Measurements from ENCODE around the gene AKIRIN1. TPM values are rescaled to one million over a fixed set of nuclear protein-coding genes. Genes with fewer than 3 reads are reported as not detected.

Gene AKIRIN1
- total and polyA plus RNA-seq, 2 donors (not counting 1 experiment from before 2014, with no cell fraction given): 41.0 to 66.7 TPM

DNA sequence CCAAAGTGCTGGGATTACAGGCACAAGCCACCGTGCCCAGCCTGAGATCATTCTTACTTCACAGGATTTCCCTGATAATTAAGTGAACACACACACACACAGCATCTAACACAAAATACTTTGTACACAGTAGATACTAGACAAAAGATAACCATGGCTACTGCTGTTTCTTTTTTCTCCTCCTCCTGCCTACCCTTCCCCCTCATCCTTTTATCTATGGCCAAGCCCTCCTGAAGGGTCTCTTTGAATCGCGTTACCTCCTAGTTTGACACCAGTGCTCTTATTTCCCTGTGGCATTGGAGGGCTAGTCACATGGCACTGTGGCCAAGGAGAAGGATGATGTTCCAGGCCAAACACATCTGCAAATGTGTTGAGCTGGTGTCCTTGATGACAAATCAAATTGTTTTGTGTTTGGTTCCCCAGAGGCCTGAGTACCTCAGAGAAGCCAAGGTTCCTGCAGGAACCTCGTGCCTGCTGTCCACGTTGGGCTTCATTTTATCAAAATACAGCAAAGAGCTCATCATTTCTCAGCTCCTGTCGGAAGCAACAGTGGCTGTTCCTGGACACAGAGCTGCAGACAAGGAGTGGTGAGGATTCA is 55.6 kb downstream of the AKIRIN1 start:
- Histone ChIP-seq H4K20me1 (ENCODE audit: control insufficient read depth, extremely low read depth, insufficient read depth, low read length) (no peaks in the 10 kb centered on the region), H2AFZ (ENCODE audit: low read length) (no peak overlapping the region), H3K4me2 (ENCODE audit: extremely low read depth, insufficient read depth, low read length) (no peak overlapping the region), H3K27me3 (ENCODE audit: control insufficient read depth, insufficient read depth, low read length) (no peaks in the 10 kb centered on the region), H3K79me2 (ENCODE audit: control insufficient read depth, insufficient read depth, low read length) (no peaks in the 10 kb centered on the region), H3K36me3 (ENCODE audit: control insufficient read depth, insufficient read depth, low read length) (peaks cover 4% of the 10 kb centered on the region), H3K4me1 (ENCODE audit: control insufficient read depth, extremely low read depth, insufficient read depth, low read length) (peaks cover 6% of the 10 kb centered on the region), H3K27ac (ENCODE audit: insufficient read depth, low read length) (peak overlapping the region; percentile 63), H3K9ac (ENCODE audit: insufficient read depth, low read length) (no peak overlapping the region), H3K9me3 (ENCODE audit: control insufficient read depth, insufficient read depth, low read depth, low read length) (no peaks in the 10 kb centered on the region), H3K4me3 (replicated peaks in 1 of 4; ENCODE audit: control extremely low read depth in 1 of 4, insufficient read depth in 1 of 4, low read depth in 3 of 4, low read length in 4 of 4) (no peak overlapping the region)
- DNase-seq (ENCODE audit: low read depth in 2 of 2): peak in 1 of 2 donors; percentile 20
- TF ChIP-seq, protein P1, sequence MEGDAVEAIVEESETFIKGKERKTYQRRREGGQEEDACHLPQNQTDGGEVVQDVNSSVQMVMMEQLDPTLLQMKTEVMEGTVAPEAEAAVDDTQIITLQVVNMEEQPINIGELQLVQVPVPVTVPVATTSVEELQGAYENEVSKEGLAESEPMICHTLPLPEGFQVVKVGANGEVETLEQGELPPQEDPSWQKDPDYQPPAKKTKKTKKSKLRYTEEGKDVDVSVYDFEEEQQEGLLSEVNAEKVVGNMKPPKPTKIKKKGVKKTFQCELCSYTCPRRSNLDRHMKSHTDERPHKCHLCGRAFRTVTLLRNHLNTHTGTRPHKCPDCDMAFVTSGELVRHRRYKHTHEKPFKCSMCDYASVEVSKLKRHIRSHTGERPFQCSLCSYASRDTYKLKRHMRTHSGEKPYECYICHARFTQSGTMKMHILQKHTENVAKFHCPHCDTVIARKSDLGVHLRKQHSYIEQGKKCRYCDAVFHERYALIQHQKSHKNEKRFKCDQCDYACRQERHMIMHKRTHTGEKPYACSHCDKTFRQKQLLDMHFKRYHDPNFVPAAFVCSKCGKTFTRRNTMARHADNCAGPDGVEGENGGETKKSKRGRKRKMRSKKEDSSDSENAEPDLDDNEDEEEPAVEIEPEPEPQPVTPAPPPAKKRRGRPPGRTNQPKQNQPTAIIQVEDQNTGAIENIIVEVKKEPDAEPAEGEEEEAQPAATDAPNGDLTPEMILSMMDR (conservative IDR thresholded peaks at IDR 0.05 in 1 of 2, IDR thresholded peaks at IDR 0.05 in 1 of 2; ENCODE audit: low read depth in 1 of 2, low read length in 2 of 2): no peak
- TF ChIP-seq EZH2 (IDR thresholded peaks at IDR 0.05; ENCODE audit: low read length, missing control alignments): no peak

DNA sequence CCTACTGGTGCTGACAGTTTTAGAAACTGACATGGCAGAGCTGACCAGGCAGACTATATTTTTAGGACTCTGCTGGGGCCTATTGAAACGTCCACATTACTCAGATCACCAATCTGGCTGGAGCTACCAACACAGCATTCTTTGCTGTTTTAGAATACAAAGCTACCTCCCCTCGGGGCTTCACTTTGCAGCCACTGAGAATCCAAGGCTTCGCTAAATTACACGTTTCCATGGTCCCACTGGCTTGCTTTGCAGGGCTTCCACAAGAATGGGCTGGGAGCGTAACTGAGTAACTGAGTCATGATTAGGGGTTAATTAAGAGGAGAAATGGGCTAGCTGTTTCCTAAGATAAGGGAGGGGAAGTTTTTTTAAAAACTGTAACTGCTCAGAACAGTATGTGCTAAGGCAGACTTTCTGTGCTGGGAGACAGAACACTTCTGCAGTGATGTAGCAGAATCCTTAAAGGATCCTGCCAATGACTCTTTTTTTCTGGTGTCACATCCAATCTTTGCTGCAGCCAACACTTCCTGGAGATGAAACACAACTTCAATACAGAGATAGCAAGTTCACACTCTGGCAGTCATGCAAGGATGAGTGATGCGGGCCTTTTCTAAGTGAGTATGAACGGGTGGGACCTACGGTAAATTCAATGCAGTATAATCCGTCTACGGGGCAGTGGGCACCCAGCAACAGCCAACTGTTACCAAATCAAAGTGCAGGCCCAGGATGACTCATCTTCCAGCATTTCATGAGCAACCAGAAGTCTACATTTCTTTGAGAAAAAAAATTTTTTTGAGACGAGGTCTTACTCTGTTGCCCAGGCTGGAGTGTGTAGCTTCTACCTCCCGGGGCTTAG is 56.5 kb downstream of the AKIRIN1 start:
- Histone ChIP-seq H3K79me2 (ENCODE audit: control insufficient read depth, insufficient read depth, low read length) (no peaks in the 10 kb centered on the region), H3K36me3 (ENCODE audit: control insufficient read depth, insufficient read depth, low read length) (peaks cover 3% of the 10 kb centered on the region), H3K4me1 (ENCODE audit: control insufficient read depth, extremely low read depth, insufficient read depth, low read length) (peaks cover 6% of the 10 kb centered on the region), H3K27me3 (ENCODE audit: control insufficient read depth, insufficient read depth, low read length) (no peaks in the 10 kb centered on the region), H3K4me2 (ENCODE audit: extremely low read depth, insufficient read depth, low read length) (no peak overlapping the region), H3K9me3 (ENCODE audit: control insufficient read depth, insufficient read depth, low read depth, low read length) (no peaks in the 10 kb centered on the region), H3K9ac (ENCODE audit: insufficient read depth, low read length) (no peak overlapping the region), H4K20me1 (ENCODE audit: control insufficient read depth, extremely low read depth, insufficient read depth, low read length) (no peaks in the 10 kb centered on the region), H3K4me3 (replicated peaks in 1 of 4; ENCODE audit: control extremely low read depth in 1 of 4, insufficient read depth in 1 of 4, low read depth in 3 of 4, low read length in 4 of 4) (no peak overlapping the region), H2AFZ (ENCODE audit: low read length) (no peak overlapping the region), H3K27ac (ENCODE audit: insufficient read depth, low read length) (peak overlapping the region; percentile 63)
- peak; percentile 89 to 97 for DNase-seq (ENCODE audit: low read depth in 2 of 2)
- no peak for TF ChIP-seq EZH2 (IDR thresholded peaks at IDR 0.05; ENCODE audit: low read length, missing control alignments)
- TF ChIP-seq, protein P1 (conservative IDR thresholded peaks at IDR 0.05 in 1 of 2, IDR thresholded peaks at IDR 0.05 in 1 of 2; ENCODE audit: low read depth in 1 of 2, low read length in 2 of 2): no peak

DNA sequence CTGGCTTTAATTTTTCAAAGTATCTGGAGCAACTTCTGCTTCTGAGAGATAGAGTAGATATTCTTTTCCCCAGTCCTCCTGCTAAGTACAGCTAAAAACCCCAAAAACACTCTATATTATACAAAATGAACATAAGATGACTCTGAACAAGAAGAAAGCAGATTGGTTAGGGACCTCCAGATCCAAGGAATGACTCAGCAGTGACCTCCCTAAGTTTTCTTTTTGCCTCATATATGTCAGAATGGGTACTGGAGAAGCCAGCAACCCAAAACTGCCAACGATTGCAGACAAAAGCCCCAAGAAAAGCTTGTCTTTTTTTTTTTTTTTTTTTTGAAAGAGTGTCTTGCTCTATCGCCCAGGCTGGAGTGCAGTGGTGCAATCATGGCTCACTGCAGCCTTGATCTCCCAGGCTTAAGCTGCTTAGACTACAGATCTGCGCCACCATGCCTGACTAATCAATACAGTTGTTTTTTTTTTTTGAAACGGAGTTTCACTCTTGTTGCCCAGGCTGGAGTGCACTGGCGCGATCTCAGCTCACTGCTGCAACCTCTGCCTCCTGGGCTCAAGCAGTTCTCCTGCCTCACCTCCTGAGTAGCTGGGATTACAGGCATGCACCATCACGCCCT is 57.8 kb downstream of the AKIRIN1 start:
- Histone ChIP-seq H3K36me3 (ENCODE audit: control insufficient read depth, insufficient read depth, low read length) (peaks cover 1% of the 10 kb centered on the region), H3K9ac (ENCODE audit: insufficient read depth, low read length) (no peak overlapping the region), H3K4me1 (ENCODE audit: control insufficient read depth, extremely low read depth, insufficient read depth, low read length) (peaks cover 6% of the 10 kb centered on the region), H3K79me2 (ENCODE audit: control insufficient read depth, insufficient read depth, low read length) (no peaks in the 10 kb centered on the region), H3K9me3 (ENCODE audit: control insufficient read depth, insufficient read depth, low read depth, low read length) (no peaks in the 10 kb centered on the region), H2AFZ (ENCODE audit: low read length) (no peak overlapping the region), H3K4me3 (replicated peaks in 1 of 4; ENCODE audit: control extremely low read depth in 1 of 4, insufficient read depth in 1 of 4, low read depth in 3 of 4, low read length in 4 of 4) (no peak overlapping the region), H4K20me1 (ENCODE audit: control insufficient read depth, extremely low read depth, insufficient read depth, low read length) (no peaks in the 10 kb centered on the region), H3K4me2 (ENCODE audit: extremely low read depth, insufficient read depth, low read length) (no peak overlapping the region), H3K27ac (ENCODE audit: insufficient read depth, low read length) (no peak overlapping the region), H3K27me3 (ENCODE audit: control insufficient read depth, insufficient read depth, low read length) (no peaks in the 10 kb centered on the region)
- DNase-seq (ENCODE audit: low read depth in 2 of 2): peak in 1 of 2 donors; percentile 20
- no peak for TF ChIP-seq EZH2 (IDR thresholded peaks at IDR 0.05; ENCODE audit: low read length, missing control alignments)
- TF ChIP-seq, protein P1 (conservative IDR thresholded peaks at IDR 0.05 in 1 of 2, IDR thresholded peaks at IDR 0.05 in 1 of 2; ENCODE audit: low read depth in 1 of 2, low read length in 2 of 2): no peak

Measured in fibroblast of lung (primary cell).